ENCODE data around the gene TTLL11. TPM values are rescaled to one million over a fixed set of nuclear protein-coding genes. Genes with fewer than 3 reads are reported as not detected.

TTLL11 gene
- polyA plus RNA-seq, 1 of the 3 experiments (the other 2 are of a cell fraction), result 6.8 TPM

GRCh38 chr9:121863955-121864354 lies 229.2 kb downstream of the TTLL11 start:
- no peaks in the 10 kb centered on the region for H3K9me3 ChIP-seq
- 83% methylated on average over 2 of the region's 2 CpGs for WGBS (ENCODE audit: low lambda C conversion rate)
- peak overlapping the region in 1 of 2 experiments; percentile 79; a peak in 2 of 4 replicates for H3K27ac ChIP-seq (ENCODE audit: low read depth in 2 of 2, low read length in 1 of 2)
- no peaks in the 10 kb centered on the region for H4K20me1 ChIP-seq (ENCODE audit: insufficient read depth)
- POLR2A ChIA-PET, result no interaction called here
- 0 out of 2 replicates have a peak overlapping the region, but pooled peaks have one; percentile 10 for H3K9ac ChIP-seq
- H2AFZ ChIP-seq (ENCODE audit: low read depth), result no peak overlapping the region
- H3K4me1 ChIP-seq (ENCODE audit: control insufficient read depth in 1 of 2, insufficient read depth in 2 of 2, low read depth in 1 of 2, low read length in 1 of 2), result peaks cover 0 to 6% of the 10 kb centered on the region in 2 experiments; a peak in 1 of 4 replicates
- TF ChIP-seq, protein P1, sequence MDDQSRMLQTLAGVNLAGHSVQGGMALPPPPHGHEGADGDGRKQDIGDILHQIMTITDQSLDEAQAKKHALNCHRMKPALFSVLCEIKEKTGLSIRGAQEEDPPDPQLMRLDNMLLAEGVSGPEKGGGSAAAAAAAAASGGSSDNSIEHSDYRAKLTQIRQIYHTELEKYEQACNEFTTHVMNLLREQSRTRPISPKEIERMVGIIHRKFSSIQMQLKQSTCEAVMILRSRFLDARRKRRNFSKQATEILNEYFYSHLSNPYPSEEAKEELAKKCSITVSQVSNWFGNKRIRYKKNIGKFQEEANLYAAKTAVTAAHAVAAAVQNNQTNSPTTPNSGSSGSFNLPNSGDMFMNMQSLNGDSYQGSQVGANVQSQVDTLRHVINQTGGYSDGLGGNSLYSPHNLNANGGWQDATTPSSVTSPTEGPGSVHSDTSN (IDR thresholded peaks at IDR 0.05), result 0 out of 2 replicates have a peak, but pooled peaks have one; percentile 14
- no peak for TF ChIP-seq NFIC (IDR thresholded peaks at IDR 0.05; ENCODE audit: borderline replicate concordance)
- no peak overlapping the region for H3K4me3 ChIP-seq (ENCODE audit: low read depth in 2 of 2, low read length in 1 of 2)
- peaks cover 9% of the 10 kb centered on the region for H3F3A ChIP-seq (replicated peaks; ENCODE audit: insufficient read depth)
- H3K4me2 ChIP-seq, result peak overlapping the region; percentile 19; the same call in 1 of the 2 replicates
- no peaks in the 10 kb centered on the region for H3K9me2 ChIP-seq
- 0 out of 2 replicates have a peak, but pooled peaks cover 3% of the 10 kb centered on the region for H3K79me2 ChIP-seq (ENCODE audit: insufficient read depth)
- peaks cover 2 to 7% of the 10 kb centered on the region in 2 experiments for H3K36me3 ChIP-seq (replicated peaks in 1 of 2; ENCODE audit: control insufficient read depth in 1 of 2, insufficient read depth in 2 of 2, low read length in 1 of 2)
- DNase-seq, result no peak
- CTCF ChIA-PET, result interaction anchor here (0.9 to 1.2 kb wide), 2 partner anchors 130 to 177 kb away, joined by 3 read pairs; no protein-coding TSS in a partner anchor
- no peaks in the 10 kb centered on the region for H3K27me3 ChIP-seq (ENCODE audit: insufficient read depth)

GRCh38 chr9:121862371-121863332 lies 230.5 kb downstream of the TTLL11 start:
- CTCF ChIA-PET, result interaction anchor here (0.7 to 1.5 kb wide), 6 partner anchors 12 to 179 kb away, joined by 3 to 5 read pairs (median 4); no protein-coding TSS in a partner anchor
- 92% methylated on average over 16 of the region's 19 CpGs for WGBS (ENCODE audit: low lambda C conversion rate)
- 0 out of 4 replicates have a peak overlapping the region, but pooled peaks of 1 of the 2 experiments have one; percentile 79 for H3K27ac ChIP-seq (ENCODE audit: low read depth in 2 of 2, low read length in 1 of 2)
- no peaks in the 10 kb centered on the region for H4K20me1 ChIP-seq (ENCODE audit: insufficient read depth)
- H3K4me2 ChIP-seq, result no peak overlapping the region
- H3K9me2 ChIP-seq, result no peaks in the 10 kb centered on the region
- no peak overlapping the region for H3K9ac ChIP-seq
- DNase-seq, result no peak
- H3K27me3 ChIP-seq (ENCODE audit: insufficient read depth), result no peaks in the 10 kb centered on the region
- H3K79me2 ChIP-seq (ENCODE audit: insufficient read depth), result 0 out of 2 replicates have a peak, but pooled peaks cover 3% of the 10 kb centered on the region
- no peak overlapping the region for H2AFZ ChIP-seq (ENCODE audit: low read depth)
- TF ChIP-seq SMC3 (IDR thresholded peaks at IDR 0.05; ENCODE audit: low read depth, low read length), result no peak
- TF ChIP-seq FOXJ3 (CRISPR knock-in tag; IDR thresholded peaks at IDR 0.05), result no peak
- no peak for TF ChIP-seq TEAD4 (IDR thresholded peaks at IDR 0.05; ENCODE audit: borderline replicate concordance, insufficient read depth)
- no peak for TF ChIP-seq MEF2A (IDR thresholded peaks at IDR 0.05; ENCODE audit: borderline replicate concordance, low read depth)
- TF ChIP-seq EZH2phosphoT487 (IDR thresholded peaks at IDR 0.05; ENCODE audit: borderline replicate concordance, low read depth), result no peak
- TF ChIP-seq NRF1 (IDR thresholded peaks at IDR 0.05; ENCODE audit: low read depth, low read length), result no peak
- TF ChIP-seq, protein P1 (IDR thresholded peaks at IDR 0.05), result no peak
- no peak for TF ChIP-seq GATA2 (CRISPR knock-in tag; IDR thresholded peaks at IDR 0.05)
- TF ChIP-seq, protein P2, sequence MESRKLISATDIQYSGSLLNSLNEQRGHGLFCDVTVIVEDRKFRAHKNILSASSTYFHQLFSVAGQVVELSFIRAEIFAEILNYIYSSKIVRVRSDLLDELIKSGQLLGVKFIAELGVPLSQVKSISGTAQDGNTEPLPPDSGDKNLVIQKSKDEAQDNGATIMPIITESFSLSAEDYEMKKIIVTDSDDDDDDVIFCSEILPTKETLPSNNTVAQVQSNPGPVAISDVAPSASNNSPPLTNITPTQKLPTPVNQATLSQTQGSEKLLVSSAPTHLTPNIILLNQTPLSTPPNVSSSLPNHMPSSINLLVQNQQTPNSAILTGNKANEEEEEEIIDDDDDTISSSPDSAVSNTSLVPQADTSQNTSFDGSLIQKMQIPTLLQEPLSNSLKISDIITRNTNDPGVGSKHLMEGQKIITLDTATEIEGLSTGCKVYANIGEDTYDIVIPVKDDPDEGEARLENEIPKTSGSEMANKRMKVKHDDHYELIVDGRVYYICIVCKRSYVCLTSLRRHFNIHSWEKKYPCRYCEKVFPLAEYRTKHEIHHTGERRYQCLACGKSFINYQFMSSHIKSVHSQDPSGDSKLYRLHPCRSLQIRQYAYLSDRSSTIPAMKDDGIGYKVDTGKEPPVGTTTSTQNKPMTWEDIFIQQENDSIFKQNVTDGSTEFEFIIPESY (IDR thresholded peaks at IDR 0.05; ENCODE audit: borderline replicate concordance, low read depth), result no peak
- no peak for TF ChIP-seq TAF1 (IDR thresholded peaks at IDR 0.05; ENCODE audit: borderline replicate concordance, low read depth, low read length)
- no peak for TF ChIP-seq TCF12 (IDR thresholded peaks at IDR 0.05)
- peaks cover under 1 to 6% of the 10 kb centered on the region in 2 experiments for H3K36me3 ChIP-seq (replicated peaks in 1 of 2; ENCODE audit: control insufficient read depth in 1 of 2, insufficient read depth in 2 of 2, low read length in 1 of 2)
- H3K4me1 ChIP-seq (ENCODE audit: control insufficient read depth in 1 of 2, insufficient read depth in 2 of 2, low read depth in 1 of 2, low read length in 1 of 2), result peaks cover 0 to 6% of the 10 kb centered on the region in 2 experiments; a peak in 1 of 4 replicates
- POLR2A ChIA-PET, result no interaction called here
- H3K9me3 ChIP-seq, result no peaks in the 10 kb centered on the region
- H3F3A ChIP-seq (replicated peaks; ENCODE audit: insufficient read depth), result peaks cover 9% of the 10 kb centered on the region
- no peak overlapping the region for H3K4me3 ChIP-seq (ENCODE audit: low read depth in 2 of 2, low read length in 1 of 2)

All from SK-N-SH (cell line).